AG08395 (cell line): ENCODE measurements around the gene CYTIP.

Experiments
- DNase-seq: peaks from one replicate; pipeline ENCODE4 v3.0.0; 2012; ENCODE audit warnings: mixed read lengths, low spot score

Gene CYTIP

DNA sequence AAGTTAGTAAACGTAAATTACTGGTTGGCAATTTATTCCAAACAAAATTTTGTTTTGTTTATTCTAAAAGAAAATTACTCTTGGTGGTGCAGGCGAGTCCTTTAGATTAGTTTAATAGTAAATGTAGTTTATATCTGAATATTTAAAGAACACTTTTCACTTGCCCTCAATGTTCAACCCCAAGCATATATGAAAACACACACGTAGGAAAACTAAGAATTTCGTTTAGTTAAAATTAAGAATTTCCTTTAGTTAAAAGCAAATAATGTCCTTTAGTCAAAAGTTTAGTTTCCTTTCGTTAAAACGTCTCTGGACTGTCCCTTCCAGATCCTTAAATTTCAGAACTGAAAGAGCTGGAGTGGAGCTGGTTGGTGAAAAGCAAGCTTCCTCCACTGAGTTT lies 19.1 kb upstream of the CYTIP start:
- DNase-seq: no peak

DNA sequence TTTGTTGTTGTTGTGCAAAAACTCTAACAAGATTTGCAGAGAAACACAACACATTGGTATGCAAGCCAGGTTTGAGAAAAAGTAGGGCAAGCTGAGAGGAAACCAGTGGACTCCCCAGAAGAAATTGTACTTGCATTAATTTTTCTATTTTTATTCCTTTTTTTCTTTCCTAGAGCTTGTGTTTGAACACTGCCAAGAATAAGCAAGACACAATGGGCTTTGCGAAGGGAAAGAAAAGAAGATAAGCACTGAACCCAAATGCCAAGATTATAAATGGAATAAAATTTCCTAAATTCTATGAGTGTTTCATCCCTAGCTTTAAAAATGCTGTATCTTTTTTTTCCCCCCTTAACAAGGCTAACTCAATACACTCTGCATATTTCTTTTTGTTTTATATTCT lies 17.0 kb upstream of the CYTIP start:
- DNase-seq: no peak

DNA sequence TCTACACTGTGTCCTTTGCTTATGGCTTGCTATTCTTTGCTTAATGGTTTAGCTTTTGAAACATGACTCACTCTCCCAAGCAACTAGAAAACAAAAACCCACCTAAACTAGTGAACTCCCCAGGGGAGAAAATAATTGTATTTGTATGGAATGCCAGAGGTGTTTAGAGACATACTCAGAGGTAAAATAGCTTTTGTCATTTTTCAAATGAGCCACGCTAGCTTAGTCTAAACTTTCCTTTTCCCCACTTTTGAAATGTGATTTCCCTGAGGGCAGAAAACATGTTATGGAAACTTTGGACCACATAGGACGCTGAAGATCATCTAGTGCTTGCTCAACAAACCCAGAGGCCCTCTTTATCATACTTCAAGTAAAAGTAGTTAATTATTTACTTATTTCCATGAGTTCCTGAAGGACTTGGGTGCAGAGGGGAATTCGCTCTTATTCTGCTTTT lies 16.5 kb upstream of the CYTIP start:
- DNase-seq: peak; percentile 6

DNA sequence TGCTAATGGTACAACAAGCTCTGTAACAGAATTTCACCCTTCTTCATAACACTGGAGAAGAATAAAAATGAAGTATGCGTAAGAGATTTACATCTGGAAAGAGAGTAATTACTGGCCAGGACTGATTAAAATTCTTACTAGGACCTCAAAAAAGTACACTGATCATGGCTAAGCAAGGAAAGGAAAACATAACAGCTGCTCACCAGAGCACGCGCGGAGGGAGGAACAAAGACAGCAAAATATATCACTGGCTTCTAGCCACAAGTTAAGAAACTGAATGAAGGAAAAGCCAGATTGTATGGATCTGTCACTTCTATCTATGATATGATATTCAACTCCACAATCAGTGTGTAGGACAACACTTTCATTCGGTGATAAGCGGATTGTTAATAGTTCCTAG lies 15.6 kb upstream of the CYTIP start:
- no peak for DNase-seq

DNA sequence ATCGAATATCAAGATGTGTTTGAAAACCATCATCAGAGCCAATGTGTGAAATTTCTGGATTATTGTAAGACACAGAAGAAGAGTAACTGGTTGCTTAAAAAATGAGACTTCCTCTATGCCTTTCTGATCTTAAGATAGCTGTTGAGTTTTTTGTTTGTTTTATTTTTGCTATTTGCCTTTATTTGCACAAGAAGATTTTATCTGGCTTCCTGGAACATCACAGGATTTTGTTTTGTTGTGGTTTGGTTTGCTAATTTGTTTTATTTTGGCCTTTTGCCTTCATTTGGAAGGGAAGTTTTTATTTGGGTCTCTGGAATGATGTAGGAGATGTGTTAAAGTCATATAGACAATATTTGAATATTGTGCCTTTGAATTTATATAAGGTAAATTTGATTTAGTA lies 3.9 kb upstream of the CYTIP start:
- DNase-seq: no peak

DNA sequence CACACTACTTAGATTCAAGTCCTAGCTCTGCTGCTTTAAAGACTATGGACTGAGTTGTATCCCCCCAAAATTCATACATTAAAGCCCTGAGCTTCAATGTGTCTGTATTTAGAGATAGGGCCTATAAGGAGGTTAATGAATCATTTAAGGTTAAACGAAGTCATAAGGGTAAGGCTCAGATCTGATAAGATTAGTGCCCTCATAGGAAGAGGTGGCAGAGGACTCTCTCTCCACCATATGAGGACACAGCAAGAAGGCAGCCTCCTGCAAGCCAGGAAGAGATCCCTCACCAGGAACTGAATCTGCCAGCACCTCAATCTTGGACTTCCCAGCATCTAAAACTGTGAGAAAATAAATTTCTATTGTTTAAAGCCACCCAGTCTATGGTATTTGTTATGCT lies 3.1 kb upstream of the CYTIP start:
- no peak for DNase-seq

DNA sequence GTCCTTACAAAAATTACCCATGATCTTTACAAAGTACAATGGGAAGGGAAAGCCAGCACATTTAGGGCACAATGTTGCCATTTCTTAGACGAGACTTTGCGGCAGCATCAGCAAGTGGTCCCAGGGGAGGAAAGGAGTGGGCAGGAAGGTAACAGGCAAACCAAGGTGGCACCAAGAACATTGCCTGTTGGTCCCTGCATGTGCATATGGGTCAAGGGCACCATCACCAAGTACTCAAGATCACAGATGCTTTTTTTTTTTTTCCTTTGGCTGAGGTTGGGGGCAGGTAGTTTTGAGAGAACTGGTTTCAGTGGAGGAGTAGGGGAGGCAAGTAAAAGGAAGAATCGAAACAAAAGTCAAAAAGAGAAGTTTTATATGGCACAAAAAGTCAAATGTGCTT lies 752 bp upstream of the CYTIP start:
- no peak for DNase-seq

DNA sequence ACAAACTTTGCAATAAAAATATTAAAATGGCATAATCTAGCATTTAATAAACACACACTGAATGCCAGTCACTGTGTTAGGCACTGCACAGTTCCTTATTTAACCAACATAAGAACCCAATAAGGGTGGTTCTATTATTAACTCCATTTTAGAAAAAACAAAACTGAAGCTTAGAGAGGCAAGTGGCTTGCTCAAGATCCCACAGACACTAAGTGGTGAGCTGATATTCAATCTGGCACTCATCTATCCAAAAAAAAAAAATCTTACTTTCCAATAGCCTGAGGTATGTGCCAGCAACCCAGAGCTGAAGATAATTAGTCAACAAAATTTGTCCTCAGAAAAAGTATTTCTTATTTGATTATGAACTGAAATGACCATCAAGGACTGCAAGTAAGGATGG lies 799 bp downstream of the CYTIP start:
- DNase-seq: no peak

DNA sequence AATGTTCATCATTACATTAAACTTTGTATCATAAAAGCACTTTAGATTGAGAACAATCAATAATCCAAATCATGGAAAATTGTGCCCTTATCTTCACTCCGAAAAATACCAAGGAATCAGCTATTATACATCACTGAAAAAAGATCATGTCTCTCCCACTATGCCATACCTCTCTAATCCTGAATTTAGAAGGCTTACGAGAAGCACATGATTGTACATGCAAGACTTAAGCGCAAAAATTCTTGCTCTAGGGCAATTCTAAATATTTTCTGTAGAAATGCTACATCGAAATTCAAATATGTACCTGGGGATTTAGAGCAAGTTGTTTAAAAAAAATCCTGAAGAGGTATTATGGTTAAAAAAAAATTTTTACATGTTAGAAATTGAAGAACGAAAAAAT lies 1.3 kb downstream of the CYTIP start:
- DNase-seq: no peak

DNA sequence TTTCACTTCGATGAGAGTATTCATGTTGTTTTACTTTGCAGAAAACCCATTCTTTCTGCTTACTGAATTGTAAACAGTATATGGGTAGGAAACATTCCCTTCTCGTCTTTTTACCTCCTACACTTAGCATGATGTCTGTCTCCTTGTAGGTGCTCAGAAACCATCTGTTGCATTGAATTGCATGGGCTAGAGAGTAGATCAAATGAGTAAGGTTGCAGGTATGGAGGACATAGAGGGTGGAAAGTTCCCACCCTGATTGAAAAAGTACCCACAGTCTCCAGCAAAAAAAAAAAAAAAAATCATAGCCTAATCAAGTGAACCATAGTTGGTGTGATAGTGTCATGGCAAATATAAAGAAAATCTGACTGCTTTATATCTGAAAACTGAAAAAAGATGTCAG lies 1.7 kb downstream of the CYTIP start:
- DNase-seq: no peak

DNA sequence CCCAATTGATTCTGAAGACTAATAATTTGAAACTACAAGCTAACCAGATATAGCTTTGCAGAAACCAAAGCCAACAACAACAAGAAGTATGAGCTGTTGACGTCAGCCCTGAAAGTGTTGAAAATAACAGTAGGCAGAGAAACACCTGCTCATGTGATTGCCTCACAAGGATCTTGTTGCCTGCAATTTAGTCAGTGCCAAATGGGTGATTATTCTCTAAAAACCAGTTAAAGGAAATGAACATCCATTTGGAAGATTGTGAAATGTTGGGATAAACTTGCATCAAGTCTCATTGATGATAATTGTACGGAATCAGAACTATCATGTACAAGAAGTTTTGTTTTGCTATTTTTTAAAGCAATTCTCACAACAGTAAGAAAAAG lies 2.8 kb downstream of the CYTIP start:
- no peak for DNase-seq

DNA sequence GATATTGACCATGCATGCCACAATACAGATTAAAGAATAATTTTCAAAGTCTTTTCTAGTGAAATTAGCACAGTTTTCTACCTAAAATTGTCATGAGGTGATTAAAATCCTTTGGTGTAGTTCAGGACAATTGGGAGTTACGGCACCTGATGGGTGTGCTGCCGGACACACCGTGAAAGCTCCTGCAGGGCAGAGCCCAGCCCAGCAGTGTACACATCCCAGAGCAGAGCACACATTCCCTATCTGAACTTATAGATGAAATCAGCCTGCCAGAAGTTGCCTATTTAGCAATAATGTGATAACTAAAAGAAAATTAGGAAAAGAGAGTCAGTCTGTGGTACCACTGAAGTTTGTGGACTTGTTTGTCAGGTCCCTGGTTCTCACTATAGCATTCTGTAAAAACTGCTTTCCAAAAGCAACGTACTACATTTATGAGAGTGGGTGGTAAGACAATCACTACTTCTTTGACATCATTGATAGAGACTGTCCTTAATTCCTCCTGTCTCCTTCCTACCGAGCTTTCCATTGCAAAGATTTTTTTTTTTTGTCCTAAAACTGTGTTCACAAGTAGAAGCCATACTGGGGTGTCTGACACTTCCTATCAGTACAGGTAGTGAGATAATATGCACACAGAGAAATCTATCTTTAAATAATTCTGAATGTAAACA lies 3.4 kb downstream of the CYTIP start:
- no peak for DNase-seq

DNA sequence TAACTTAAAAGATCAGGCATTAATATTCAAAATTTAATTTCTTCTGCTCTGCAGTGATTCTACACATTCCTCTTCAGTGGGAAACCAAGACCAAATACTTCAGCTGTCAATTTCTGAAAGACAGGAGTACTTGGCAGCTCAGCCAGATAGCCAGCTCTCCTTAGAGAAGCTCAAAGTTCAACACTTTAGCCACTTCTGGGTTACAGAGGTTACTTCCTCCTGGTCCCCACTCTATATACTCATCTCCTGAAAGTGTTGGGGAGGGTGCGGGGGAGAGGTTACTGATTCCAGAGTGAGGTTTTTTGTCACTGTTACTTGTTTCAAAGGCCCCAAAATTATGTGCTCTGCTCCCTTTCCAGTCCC lies 4.1 kb downstream of the CYTIP start:
- DNase-seq: no peak

DNA sequence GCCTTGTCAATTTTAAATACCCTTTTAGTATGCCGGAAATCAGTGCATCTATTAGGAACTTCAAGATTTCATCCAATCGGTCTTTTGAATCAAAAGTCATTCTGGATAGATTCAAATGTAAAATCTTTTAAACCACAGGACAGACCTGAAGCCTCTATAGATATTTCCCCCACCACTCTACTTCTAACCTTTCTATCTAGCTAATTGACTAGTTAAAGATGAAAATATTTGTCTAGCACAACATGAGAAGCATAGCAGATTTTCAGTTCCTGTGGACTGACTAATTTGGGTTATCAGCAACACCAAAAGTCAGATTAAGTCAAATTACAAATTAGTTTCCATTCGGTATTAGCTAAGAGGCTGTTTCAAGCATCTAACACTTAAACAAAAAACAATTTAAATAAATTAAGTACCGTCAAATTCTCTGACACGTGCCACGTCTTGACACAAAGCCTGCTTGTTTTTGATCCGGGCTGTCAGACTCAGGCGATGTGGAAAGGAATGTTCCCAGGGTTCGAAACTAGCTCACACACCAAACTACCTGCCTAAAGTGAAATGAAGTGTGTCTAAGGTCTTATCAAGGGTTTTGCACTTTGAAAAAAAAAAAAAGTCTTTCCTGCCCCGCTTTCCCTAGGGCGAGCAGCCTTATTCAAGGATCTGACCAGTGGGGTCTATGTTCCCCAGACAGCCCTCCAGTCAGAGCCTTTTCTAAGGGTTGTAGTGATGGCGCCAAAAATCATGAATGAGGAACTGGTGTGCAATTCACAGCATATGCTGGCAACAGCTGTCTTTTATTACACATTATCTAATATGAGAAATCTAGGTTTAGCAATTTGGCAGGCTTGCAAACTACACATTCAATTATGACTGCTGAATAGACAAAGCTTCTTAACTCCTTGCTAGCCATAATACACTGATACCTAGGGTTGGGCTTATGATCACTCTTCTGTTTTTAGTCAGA lies 4.7 kb downstream of the CYTIP start:
- peak; percentile 16 for DNase-seq

DNA sequence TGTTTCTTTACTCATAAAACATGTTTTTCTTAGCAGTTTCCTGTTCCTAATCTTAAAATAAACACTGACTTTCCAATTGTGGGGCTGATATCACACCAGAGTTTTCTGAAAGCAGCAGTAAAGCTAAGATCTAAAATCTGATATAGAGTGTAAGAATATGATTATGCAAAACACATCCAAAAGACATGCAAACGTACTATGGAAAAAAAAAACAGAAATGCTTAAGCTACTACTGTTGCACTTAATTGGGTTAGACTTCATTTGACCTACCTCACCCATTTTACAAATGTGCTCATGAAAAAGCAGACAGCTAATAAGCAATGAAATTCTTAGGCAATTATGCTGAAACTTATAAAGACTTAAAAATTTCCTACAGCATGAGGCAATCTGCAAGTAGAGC lies 10.5 kb downstream of the CYTIP start:
- DNase-seq: no peak

DNA sequence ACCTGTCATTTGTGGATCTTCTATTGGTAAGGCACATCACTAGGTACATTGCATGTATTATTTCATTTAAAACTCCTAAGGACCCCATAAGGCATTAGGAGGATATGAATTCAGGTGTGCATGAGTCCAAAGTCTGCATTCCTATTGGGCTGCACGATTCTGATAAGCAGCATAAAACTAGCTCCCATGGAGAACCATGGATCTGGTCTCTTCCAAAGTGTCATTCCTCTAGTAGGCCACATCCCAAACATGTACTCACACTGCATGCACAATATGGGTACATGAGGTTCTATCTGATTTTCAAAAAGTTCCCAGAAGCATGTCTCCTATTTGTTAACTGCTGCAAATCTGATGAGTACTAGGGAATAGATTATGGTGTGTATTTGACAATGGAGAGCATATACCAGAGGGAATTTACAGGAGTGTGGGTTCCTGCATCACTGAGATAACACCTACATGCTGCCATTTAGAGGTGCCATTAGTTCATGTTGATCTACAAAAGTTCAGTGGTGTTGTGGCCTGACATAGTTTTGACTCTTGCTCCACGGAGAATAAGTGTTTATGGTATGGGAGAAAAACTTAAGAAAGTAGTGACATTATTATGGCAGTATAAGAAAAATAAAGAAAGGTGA lies 11.3 kb downstream of the CYTIP start:
- DNase-seq: no peak

DNA sequence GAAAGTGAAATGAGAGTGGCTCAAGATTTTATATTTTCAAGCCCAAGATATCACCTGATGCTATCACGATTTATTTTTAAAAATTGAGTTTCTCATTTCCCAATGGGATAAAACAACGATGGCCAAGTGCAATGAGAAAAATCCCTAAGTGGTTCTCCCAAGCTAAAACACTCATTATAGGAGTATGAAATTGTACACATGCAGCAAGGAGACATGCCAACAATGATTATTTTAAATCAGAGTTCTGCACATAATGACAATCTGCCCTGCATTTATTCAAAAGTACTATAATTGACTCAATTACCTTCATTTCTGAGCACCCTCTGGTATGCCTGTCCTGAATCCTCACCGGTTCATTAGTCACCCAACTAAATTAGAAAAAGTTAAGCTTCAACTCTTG lies 12.7 kb downstream of the CYTIP start:
- DNase-seq: no peak

DNA sequence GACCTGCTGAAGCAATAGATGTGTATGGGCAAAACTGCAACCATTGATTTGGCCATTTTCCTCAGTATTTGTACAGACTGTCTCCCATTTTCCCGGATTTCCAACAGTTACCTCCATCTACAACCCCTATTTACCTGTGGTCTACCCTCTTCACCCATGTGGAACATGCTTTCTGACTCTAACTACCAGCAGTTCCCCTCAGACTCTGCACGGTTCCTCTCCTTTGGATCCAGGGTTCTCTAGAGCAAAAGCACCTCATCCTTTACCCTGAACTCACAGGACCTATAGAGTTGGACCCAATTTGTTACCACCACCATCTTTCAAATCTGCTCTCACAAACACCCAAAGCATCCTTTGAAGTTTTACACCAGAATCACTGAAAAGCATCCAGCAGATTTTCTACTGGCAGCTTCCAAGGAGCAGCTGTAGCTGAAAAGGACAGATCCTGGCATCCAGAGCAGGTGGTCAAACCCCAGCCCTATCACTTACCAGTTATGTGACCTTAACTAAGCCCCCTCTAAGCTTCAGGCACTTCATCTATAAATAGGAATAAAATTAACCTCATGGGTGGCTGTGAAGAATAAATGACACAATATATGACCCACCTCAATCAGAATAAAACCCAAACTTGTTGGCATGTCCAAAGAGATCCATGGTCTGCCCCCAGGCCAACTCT lies 15.3 kb downstream of the CYTIP start:
- no peak for DNase-seq

DNA sequence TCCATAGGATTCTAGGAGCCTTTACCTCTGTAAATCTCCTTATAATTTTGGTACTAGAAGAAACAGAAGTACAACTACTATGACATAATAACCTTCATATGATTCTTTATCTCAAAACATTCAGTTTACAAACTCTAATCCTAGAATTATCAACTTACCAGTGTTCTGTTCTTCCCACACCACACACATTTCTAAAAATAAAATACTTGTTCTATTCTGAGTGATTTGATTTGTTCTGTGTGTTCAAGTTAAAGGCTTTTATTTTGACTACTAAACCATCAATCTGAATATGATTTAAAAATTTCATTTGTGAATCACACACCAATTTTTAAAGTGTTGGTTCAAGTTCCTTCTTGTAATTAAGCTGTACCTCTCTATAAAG lies 16.0 kb downstream of the CYTIP start:
- DNase-seq: no peak

DNA sequence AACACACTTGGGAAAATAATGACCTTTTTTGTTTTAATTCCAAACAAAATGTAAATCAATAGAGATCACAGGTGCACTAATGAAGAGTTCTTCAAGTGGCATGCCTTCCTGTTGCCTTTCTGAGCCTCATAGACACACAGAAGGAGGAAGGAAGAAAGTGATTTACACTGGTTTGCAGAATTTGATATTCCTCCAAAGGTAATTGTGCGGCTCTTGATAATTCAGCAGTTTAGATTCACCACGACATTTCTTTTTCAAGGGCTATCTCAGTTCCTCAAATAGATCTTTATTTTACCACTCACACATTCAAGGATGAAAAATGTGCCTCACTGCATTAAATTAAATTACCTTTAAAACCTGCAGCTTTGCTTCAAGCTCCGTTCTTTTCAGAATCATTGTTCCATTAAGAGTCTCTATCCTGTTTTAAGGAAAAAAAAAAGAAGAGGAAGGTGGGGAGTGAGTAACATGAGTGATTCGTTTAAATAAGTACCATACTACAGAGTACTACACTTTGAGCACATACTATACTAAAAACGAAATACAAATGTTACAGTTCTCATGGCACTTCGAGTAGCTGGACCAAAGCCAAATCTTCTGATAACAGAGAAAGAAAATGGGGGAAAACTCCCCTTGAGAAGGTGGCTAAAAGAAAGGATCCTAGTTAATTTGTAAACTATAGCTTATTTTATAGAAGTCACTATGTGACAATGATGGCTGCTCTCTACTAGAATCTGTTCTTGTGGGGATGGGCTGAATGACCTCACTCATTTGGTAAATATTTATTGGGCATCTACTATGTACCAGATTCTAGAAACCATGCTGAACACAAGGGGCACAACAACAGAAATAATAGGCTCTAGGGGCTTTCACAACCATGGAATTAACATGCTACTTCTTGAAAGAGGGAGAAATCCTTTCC lies 16.6 kb downstream of the CYTIP start:
- no peak for DNase-seq

DNA sequence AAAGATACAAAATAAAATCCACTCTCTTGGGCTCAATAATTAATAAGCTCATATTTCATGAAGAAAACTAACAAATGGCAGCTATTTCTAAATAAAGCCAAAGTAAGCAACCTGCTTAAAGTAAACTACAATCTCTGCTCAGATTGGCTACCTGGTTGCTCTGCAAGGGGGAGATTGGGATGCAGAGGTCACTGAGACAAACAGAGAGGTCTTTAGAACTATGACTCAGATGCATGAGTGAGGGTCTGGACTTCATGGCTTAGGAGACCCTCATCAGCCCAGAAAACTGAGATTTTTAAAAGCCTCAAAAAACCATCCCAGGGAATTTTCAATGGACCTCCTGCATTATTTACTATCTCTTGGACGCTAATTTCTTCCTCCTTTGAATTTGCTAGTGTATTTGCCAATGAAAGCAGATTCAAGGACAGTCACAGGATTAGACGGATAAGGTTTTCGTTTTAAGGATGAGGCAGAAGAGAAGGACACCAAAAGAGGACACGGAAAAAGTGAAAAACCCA lies 17.4 kb downstream of the CYTIP start:
- DNase-seq: no peak
